HCT116 (cell line): ENCODE data around the gene CAPG. TPM values are rescaled to one million over a fixed set of nuclear protein-coding genes. Genes with fewer than 3 reads are reported as not detected.

Experiments used
- ATAC-seq: fragments of 200-7000 bp; cut with Tn5 transposase; 2 replicates; pipeline ENCODE4 v1.9.1; 2020; ENCODE audit warnings: mild to moderate bottlenecking, moderate library complexity
- BruUV-seq: library from RNA; stranded (reverse); fragments of 400-500 nt; replicated peaks from 2 replicates; lab custom pipeline; 2021; lab: Mats Ljungman, UMichigan
- CTCF ChIA-PET: fragments of 300-600 bp; sonication (Branson Sonifier 250); formaldehyde crosslinking; loops from one replicate; lab custom pipeline; 2021; ENCODE audit warnings: antibody characterized with exemption; lab: Charles Lee
- POLR2A ChIA-PET: fragments of 300-600, 350-600 bp; sonication (Branson Sonifier 250); formaldehyde crosslinking; loops from one replicate; lab custom pipeline; 2021; ENCODE audit warnings: antibody characterized with exemption; lab: Charles Lee
- RAD21 ChIA-PET, 2 experiments: fragments of 300-600 bp; sonication (Branson Sonifier 250); formaldehyde crosslinking; loops; one replicate each; lab custom pipeline; 2023; ENCODE audit warnings: low total read pairs in 2 of 2; ENCODE audit not compliant: uncharacterized antibody in 2 of 2, unreplicated experiment in 2 of 2, low non-redundant PET in 1 of 2; lab: Charles Lee
- DNase-seq: peaks from one replicate; pipeline ENCODE4 v3.0.0-alpha.2; 2010; ENCODE audit warnings: low read depth, low spot score
- H2AFZ ChIP-seq: fragments of 200-600 bp; shearing (Covaris generic), sonication (generic); 2 replicates; pipeline ENCODE4 v1.6.1; 2017; ENCODE audit warnings: low read depth, mixed run types, mixed read lengths, antibody characterized with exemption, low read length; ENCODE audit not compliant: poor library complexity, severe bottlenecking
- H3K27ac ChIP-seq: 2 replicates; pipeline ENCODE4 v1.5.1; 2012; ENCODE audit warnings: low read depth, low read length
- H3K27me3 ChIP-seq: fragments of 200-600 bp; sonication (generic); 2 replicates; pipeline ENCODE4 v1.6.1; 2016; ENCODE audit warnings: mixed run types, low read length, mixed read lengths; ENCODE audit not compliant: insufficient read depth
- H3K36me3 ChIP-seq, 2 experiments: fragments of 200-500 bp in 1 of 2; fragments of 200-600 bp in 1 of 2; sonication (Bioruptor generic) in 1 of 2; sonication (generic) in 1 of 2; 2 replicates each; pipeline versions ENCODE4 v1.5.1 to v1.6.1; 2014 to 2016; ENCODE audit warnings: low read length in 2 of 2, inconsistent platforms in 1 of 2, mixed read lengths in 1 of 2, mixed run types in 1 of 2; ENCODE audit not compliant: insufficient read depth in 2 of 2, control insufficient read depth in 1 of 2
- H3K4me1 ChIP-seq, 2 experiments: fragments of 200-600 bp in 1 of 2; sonication (generic) in 1 of 2; 2 replicates each; pipeline versions ENCODE4 v1.5.1 to v1.6.1; 2012 to 2017; ENCODE audit warnings: low read length in 2 of 2, inconsistent platforms in 1 of 2, mild to moderate bottlenecking in 1 of 2, mixed read lengths in 1 of 2, mixed run types in 1 of 2, moderate library complexity in 1 of 2; ENCODE audit not compliant: insufficient read depth in 2 of 2, control insufficient read depth in 1 of 2
- H3K4me2 ChIP-seq: fragments of 200-600 bp; sonication (generic); 2 replicates; pipeline ENCODE4 v1.6.1; 2017; ENCODE audit warnings: mixed run types, low read length, mixed read lengths
- H3K4me3 ChIP-seq, 2 experiments: fragments of 200-600 bp in 1 of 2; sonication (generic) in 1 of 2; replicated peaks in 1 of 2; 2 replicates each; pipeline ENCODE4 v1.5.1; 2011 to 2016; ENCODE audit warnings: low read length in 2 of 2, control low read depth in 1 of 2, low read depth in 1 of 2, mild to moderate bottlenecking in 1 of 2, mixed read lengths in 1 of 2, mixed run types in 1 of 2
- H3K79me2 ChIP-seq: fragments of 200-600 bp; sonication (generic); 2 replicates; pipeline ENCODE4 v1.6.1; 2017; ENCODE audit warnings: mild to moderate bottlenecking, mixed run types, low read length, moderate library complexity, mixed read lengths; ENCODE audit not compliant: insufficient read depth
- H3K9ac ChIP-seq: fragments of 200-600 bp; sonication (generic); 2 replicates; pipeline ENCODE4 v1.6.1; 2016; ENCODE audit warnings: low read length, mixed read lengths
- H3K9me2 ChIP-seq: fragments of 200-600 bp; sonication (generic), shearing (Covaris generic); 2 replicates; pipeline ENCODE4 v1.6.1; 2017; ENCODE audit warnings: mixed run types, mild to moderate bottlenecking, moderate library complexity; ENCODE audit not compliant: insufficient read depth
- H3K9me3 ChIP-seq, 2 experiments: fragments of 200-500 bp in 1 of 2; fragments of 200-600 bp in 1 of 2; sonication (Bioruptor generic) in 1 of 2; sonication (generic) in 1 of 2; 2 replicates each; pipeline ENCODE4 v1.6.1; 2014 to 2017; ENCODE audit warnings: low read length in 2 of 2, mixed read lengths in 2 of 2, inconsistent platforms in 1 of 2, low read depth in 1 of 2, mild to moderate bottlenecking in 1 of 2, mixed run types in 1 of 2, moderate library complexity in 1 of 2; ENCODE audit not compliant: control insufficient read depth in 1 of 2, insufficient read depth in 1 of 2
- H4K20me1 ChIP-seq: fragments of 200-600 bp; sonication (generic), shearing (Covaris generic); 2 replicates; pipeline ENCODE4 v1.6.1; 2017; ENCODE audit warnings: mixed run types, mild to moderate bottlenecking, moderate library complexity; ENCODE audit not compliant: insufficient read depth
- ATF3 ChIP-seq: IDR thresholded peaks from 2 replicates; pipeline ENCODE4 v1.6.1; 2012
- CBX3 ChIP-seq: IDR thresholded peaks from 2 replicates; pipeline ENCODE4 v1.6.1; 2012; ENCODE audit warnings: low read depth
- CEBPB ChIP-seq: IDR thresholded peaks from 2 replicates; pipeline ENCODE4 v1.6.1; 2012; ENCODE audit warnings: low read depth
- CTCF ChIP-seq, 3 experiments: fragments of 200-600 bp in 1 of 3; sonication (generic) in 1 of 3; IDR thresholded peaks in 2 of 3; conservative IDR thresholded peaks in 1 of 3; 2 replicates each; pipeline ENCODE4 v1.5.1; 2012 to 2017; ENCODE audit warnings: low read depth in 2 of 3, low read length in 2 of 3, antibody characterized with exemption in 1 of 3, borderline replicate concordance in 1 of 3, control low read depth in 1 of 3, mild to moderate bottlenecking in 1 of 3, mixed read lengths in 1 of 3, mixed run types in 1 of 3, moderate library complexity in 1 of 3; ENCODE audit not compliant: insufficient read depth in 1 of 3
- EGR1 ChIP-seq: IDR thresholded peaks from 2 replicates; pipeline ENCODE4 v1.6.1; 2012; ENCODE audit warnings: low read depth
- ELF1 ChIP-seq: IDR thresholded peaks from 2 replicates; pipeline ENCODE4 v1.6.1; 2012; ENCODE audit warnings: low read depth, borderline replicate concordance
- EZH2 ChIP-seq: fragments of 200-600 bp; sonication (generic); IDR thresholded peaks from 2 replicates; pipeline ENCODE4 v1.6.1; 2017; ENCODE audit warnings: antibody characterized with exemption, mixed run types
- FOSL1 ChIP-seq: IDR thresholded peaks from 2 replicates; pipeline ENCODE4 v1.6.1; 2012; ENCODE audit warnings: low read depth
- JUND ChIP-seq: IDR thresholded peaks from 2 replicates; pipeline ENCODE4 v1.6.1; 2012
- MAX ChIP-seq: IDR thresholded peaks from 2 replicates; pipeline ENCODE4 v1.6.1; 2012
- POLR2A ChIP-seq: IDR thresholded peaks from 2 replicates; pipeline ENCODE4 v1.7.0; 2011; ENCODE audit warnings: borderline replicate concordance; ENCODE audit not compliant: insufficient read depth, insufficient read length; ENCODE audit errors: extremely low read depth
- POLR2AphosphoS5 ChIP-seq: IDR thresholded peaks from 2 replicates; pipeline ENCODE4 v1.6.1; 2011; ENCODE audit warnings: mild to moderate bottlenecking, low read depth, low read length, moderate library complexity
- REST ChIP-seq: IDR thresholded peaks from 2 replicates; pipeline ENCODE4 v1.6.1; 2012; ENCODE audit warnings: low read depth
- SIN3A ChIP-seq: IDR thresholded peaks from 2 replicates; pipeline ENCODE4 v1.6.1; 2012; ENCODE audit warnings: low read depth
- SRF ChIP-seq: IDR thresholded peaks from 2 replicates; pipeline ENCODE4 v1.6.1; 2012; ENCODE audit warnings: low read depth
- ZBTB33 ChIP-seq: IDR thresholded peaks from 2 replicates; pipeline ENCODE4 v1.6.1; 2011; ENCODE audit warnings: mild to moderate bottlenecking, low read length, moderate library complexity; ENCODE audit not compliant: insufficient replicate concordance; ENCODE audit errors: extremely low read depth
- ZFX ChIP-seq: fragments of 450-650 bp; IDR thresholded peaks from 2 replicates; pipeline ENCODE4 v1.6.1; 2017
- ZNF274 ChIP-seq: fragments of 200-500 bp; sonication (Bioruptor generic); IDR thresholded peaks from 2 replicates; pipeline ENCODE4 v1.6.1; 2014; ENCODE audit warnings: mild to moderate bottlenecking, low read depth, low read length, inconsistent platforms
- intact Hi-C: fragments of 100-400 bp; cut with micrococcal nuclease; formaldehyde crosslinking; loops from 2 replicates; pipeline ENCODE4 v1.10.0; 2022
- total RNA-seq: library from RNA; stranded (reverse); gene quantifications from one replicate; pipeline ENCODE4 v1.2.1, GENCODE V29; 2021; ENCODE audit not compliant: unreplicated experiment

Gene CAPG
- total RNA-seq, 1 experiment from 2014 or later: 223 TPM

- no peak overlapping the region for H3K9ac ChIP-seq
- no peaks in the 10 kb centered on the region for H4K20me1 ChIP-seq
- POLR2A ChIA-PET: interaction anchor here (0.8 kb wide), 1 partner anchor 9 kb away, joined by 3 read pairs; no protein-coding TSS in a partner anchor
Observed at GRCh38 chr2:85449214-85449588, 39.0 kb upstream of the CAPG start.

More at GRCh38 chr2:85449214-85449588, 39.0 kb upstream of the CAPG start:
- intact Hi-C loops: no loop called here
- Histone ChIP-seq H3K9me3 (no peaks in the 10 kb centered on the region), H2AFZ (no peak overlapping the region), H3K27ac (no peak overlapping the region), H3K79me2 (no peaks in the 10 kb centered on the region), H3K4me1 (peaks cover 27 to 29% of the 10 kb centered on the region in 2 experiments), H3K36me3 (no peaks in the 10 kb centered on the region), H3K4me2 (no peak overlapping the region), H3K9me2 (no peaks in the 10 kb centered on the region), H3K4me3 (no peak overlapping the region), H3K27me3 (no peaks in the 10 kb centered on the region)
- BruUV-seq: no TSS peak
- TF ChIP-seq JUND (no peak), EZH2 (no peak), POLR2A (no peak), CEBPB (no peak), FOSL1 (no peak), SIN3A (no peak), CBX3 (no peak), POLR2AphosphoS5 (no peak), MAX (no peak), ZBTB33 (no peak), SRF (no peak), ATF3 (no peak), EGR1 (no peak), REST (no peak), ZNF274 (no peak), ZFX (no peak), ELF1 (no peak), CTCF (IDR thresholded peaks at IDR 0.05 in 2 of 3, conservative IDR thresholded peaks at IDR 0.05 in 1 of 3; ENCODE audit: borderline replicate concordance in 1 of 3, insufficient read depth in 1 of 3, low read depth in 2 of 3, low read length in 2 of 3) (no peak)
- RAD21 ChIA-PET: no interaction called here
- DNase-seq (no peak), ATAC-seq (no peak)
- CTCF ChIA-PET: no interaction called here
